GM12878 (cell line): Measurements from ENCODE around the gene IL1RAP. TPM values are rescaled to one million over a fixed set of nuclear protein-coding genes. Genes with fewer than 3 reads are reported as not detected.

Experiments
- ATAC-seq: fragments of 200-7000 bp; cut with Tn5 transposase; 3 replicates; pipeline ENCODE4 v1.9.1; 2020; ENCODE audit warnings: mild to moderate bottlenecking, moderate library complexity
- BruUV-seq: library from RNA; stranded (reverse); fragments of 400-500 nt; replicated peaks from 2 replicates; lab custom pipeline; 2021; lab: Mats Ljungman, UMichigan
- CTCF ChIA-PET: fragments of 300-600 bp; sonication (Branson Sonifier 250); formaldehyde crosslinking; extraction: SDS; loops from one replicate; lab custom pipeline; 2021; ENCODE audit warnings: inconsistent platforms; lab: Yijun Ruan, JAX
- POLR2A ChIA-PET: fragments of 350-600 bp; formaldehyde crosslinking; extraction: SDS; loops from one replicate; lab custom pipeline; 2021; ENCODE audit warnings: inconsistent platforms; lab: Charles Lee
- RAD21 ChIA-PET: fragments of 300-600 bp; sonication (Branson Sonifier 250); formaldehyde crosslinking; loops from one replicate; lab custom pipeline; 2023; ENCODE audit warnings: antibody characterized with exemption; ENCODE audit not compliant: unreplicated experiment; lab: Charles Lee
- SMC1A ChIA-PET: fragments of 300-600 bp; sonication (Branson Sonifier 250); formaldehyde crosslinking; loops from one replicate; lab custom pipeline; 2023; ENCODE audit not compliant: unreplicated experiment, uncharacterized antibody; lab: Charles Lee
- DNase-seq: peaks from one replicate; pipeline ENCODE4 v3.0.0-alpha.2; 2011; ENCODE audit warnings: low read depth, low spot score
- FAIRE-seq: peaks from 3 replicates; lab custom pipeline; 2011; peaks lifted over from hg19 to GRCh38; lab: Jason Lieb, UNC
- H2AFZ ChIP-seq: 2 replicates; pipeline ENCODE4 v1.6.0; 2011; ENCODE audit warnings: low read depth, low read length, control low read depth; ENCODE audit not compliant: control insufficient read depth
- H3K27ac ChIP-seq: 2 replicates; pipeline ENCODE4 v1.5.1; 2011; ENCODE audit warnings: control low read depth; ENCODE audit not compliant: control insufficient read depth, insufficient read depth
- H3K27me3 ChIP-seq, 2 experiments: replicated peaks in 1 of 2; 2 replicates each; pipeline versions ENCODE4 v1.6.0 to v1.6.1; 2011; ENCODE audit warnings: low read length in 1 of 2; ENCODE audit not compliant: control insufficient read depth in 2 of 2, insufficient read depth in 2 of 2
- H3K36me3 ChIP-seq, 2 experiments: 2 replicates each; pipeline ENCODE4 v1.5.1; 2011; ENCODE audit warnings: low read length in 1 of 2; ENCODE audit not compliant: control insufficient read depth in 2 of 2, insufficient read depth in 2 of 2
- H3K4me1 ChIP-seq: 2 replicates; pipeline ENCODE4 v1.6.1; 2011; ENCODE audit warnings: mild to moderate bottlenecking, low read length, moderate library complexity, mixed read lengths; ENCODE audit not compliant: control insufficient read depth, insufficient read depth
- H3K4me2 ChIP-seq: 2 replicates; pipeline ENCODE4 v1.6.0; 2011; ENCODE audit warnings: control low read depth; ENCODE audit not compliant: control insufficient read depth, insufficient read depth
- H3K4me3 ChIP-seq: fragments of 200-600 bp; sonication (generic); 2 replicates; pipeline ENCODE4 v1.5.1; 2016
- H3K79me2 ChIP-seq: 2 replicates; pipeline ENCODE4 v1.6.0; 2011; ENCODE audit warnings: low read length; ENCODE audit not compliant: control insufficient read depth, insufficient read depth
- H3K9ac ChIP-seq: 2 replicates; pipeline ENCODE4 v1.8.0; 2011; ENCODE audit warnings: low read length, control low read depth, mixed read lengths; ENCODE audit not compliant: control insufficient read depth, insufficient read depth
- H3K9me3 ChIP-seq: replicated peaks from 3 replicates; pipeline ENCODE4 v1.5.1; 2011; ENCODE audit warnings: mild to moderate bottlenecking, low read length; ENCODE audit not compliant: control insufficient read depth, insufficient read depth
- H4K20me1 ChIP-seq: 2 replicates; pipeline ENCODE4 v1.6.0; 2011; ENCODE audit not compliant: control insufficient read depth, insufficient read depth
- HDAC2 ChIP-seq: fragments of 200-600 bp; sonication (generic); IDR thresholded peaks from 2 replicates; pipeline ENCODE4 v1.6.1; 2017
- JUND ChIP-seq: IDR thresholded peaks from 2 replicates; pipeline ENCODE4 v1.6.1; 2012; ENCODE audit warnings: low read depth, mild to moderate bottlenecking, low read length, improper control_type of control experiment, moderate library complexity
- KLF5 ChIP-seq: fragments of 450-650 bp; IDR thresholded peaks from 2 replicates; pipeline ENCODE4 v1.6.1; 2014; ENCODE audit warnings: mild to moderate bottlenecking; ENCODE audit not compliant: partially characterized antibody
- NR2F1 ChIP-seq: fragments of 450-650 bp; conservative IDR thresholded peaks from 2 replicates; pipeline ENCODE4 v1.6.1; 2017; ENCODE audit warnings: mild to moderate bottlenecking
- RAD51 ChIP-seq: fragments of 450-650 bp; IDR thresholded peaks from 2 replicates; pipeline ENCODE4 v1.6.1; 2016; ENCODE audit warnings: moderate library complexity, mild to moderate bottlenecking, inconsistent platforms
- RB1 ChIP-seq: fragments of 450-650 bp; formaldehyde crosslinking; IDR thresholded peaks from 2 replicates; pipeline ENCODE4 v1.6.1; 2017; ENCODE audit warnings: mild to moderate bottlenecking, borderline replicate concordance
- RUNX3 ChIP-seq: IDR thresholded peaks from 2 replicates; pipeline ENCODE4 v1.6.1; 2012; ENCODE audit warnings: low read length, inconsistent platforms
- SMAD1 ChIP-seq: fragments of 450-650 bp; IDR thresholded peaks from 2 replicates; pipeline ENCODE4 v1.6.1; 2018; ENCODE audit warnings: mild to moderate bottlenecking, low read depth; ENCODE audit not compliant: partially characterized antibody
- SMARCA5 ChIP-seq: fragments of 450-650 bp; IDR thresholded peaks from 2 replicates; pipeline ENCODE4 v1.6.1; 2017; ENCODE audit warnings: mild to moderate bottlenecking
- SPI1 ChIP-seq: IDR thresholded peaks from 2 replicates; pipeline ENCODE4 v1.6.1; 2011; ENCODE audit warnings: low read depth, mild to moderate bottlenecking, low read length, moderate library complexity, borderline replicate concordance; ENCODE audit not compliant: insufficient read depth
- STAT3 ChIP-seq: IDR thresholded peaks from 2 replicates; pipeline ENCODE4 v1.6.1; 2011; ENCODE audit warnings: low read depth, low read length, improper control_type of control experiment
- TCF12 ChIP-seq: IDR thresholded peaks from 2 replicates; pipeline ENCODE4 v1.6.1; 2011; ENCODE audit warnings: low read depth, mild to moderate bottlenecking, low read length
- ZNF622 ChIP-seq: fragments of 450-650 bp; IDR thresholded peaks from 2 replicates; pipeline ENCODE4 v1.6.1; 2017; ENCODE audit warnings: mild to moderate bottlenecking, inconsistent platforms
- WGBS: methylation state at CpG from one replicate; pipeline ENCODE4 v1.1.6; 2016; ENCODE audit warnings: low lambda C conversion rate; ENCODE audit not compliant: insufficient replicate concordance, insufficient coverage; ENCODE audit errors: missing lambda C conversion rate; 5-methylcytosine and 5-hydroxymethylcytosine counted together
- in situ Hi-C: fragments of 300-500 bp; cut with MboI; formaldehyde crosslinking; loops from 9 replicates; pipeline ENCODE4 v1.14.3; 2018; ENCODE audit warnings: mixed read lengths
- intact Hi-C: fragments of 100-400 bp; cut with micrococcal nuclease; formaldehyde crosslinking; loops from one replicate; pipeline ENCODE4 v1.14.2; 2022; ENCODE audit not compliant: unreplicated experiment
- polyA plus RNA-seq, 11 experiments: library from polyadenylated mRNA; depleted of rRNA in 4 of 11; unstranded in 6 of 11; stranded (reverse) in 5 of 11; fragments of >200 nt; fragmentation: Nextera tagmentation in 4 of 11; fragmentation: Illumina TruSeq in 1 of 11; extraction: Ambion mirVana in 4 of 11; extraction: Trizol in 1 of 11; gene quantifications; 1 replicate in 1 of 11; 2 replicates in 10 of 11; pipeline versions ENCODE4 v1.2.1 to v1.2.3, GENCODE V29; 2011 to 2016; ENCODE audit warnings: inconsistent platforms in 2 of 11, missing spikeins in 2 of 11, low read depth in 1 of 11
- total RNA-seq, 4 experiments: library from RNA; depleted of rRNA in 3 of 4; stranded (reverse); fragments of >200 nt in 3 of 4; fragmentation: Illumina TruSeq in 1 of 4; extraction: Trizol in 1 of 4; gene quantifications; 2 replicates each; pipeline versions ENCODE4 v1.2.1 to v1.2.3, GENCODE V29; 2013 to 2021
- TF ChIP-seq, protein P1 (sequence below): IDR thresholded peaks from 2 replicates; pipeline ENCODE4 v1.6.1; 2012; ENCODE audit warnings: low read depth, low read length, improper control_type of control experiment
- TF ChIP-seq, protein P2 (sequence below): fragments of 450-650 bp; IDR thresholded peaks from 2 replicates; pipeline ENCODE4 v1.6.1; 2017; ENCODE audit warnings: borderline replicate concordance

IL1RAP gene
- total and polyA plus RNA-seq, 10 of the 15 experiments (the other 5 are each of a cell fraction or from before 2014, with no cell fraction given), result 0.17 to 1.0 (median 0.44) TPM; not detected in 1

DNA sequence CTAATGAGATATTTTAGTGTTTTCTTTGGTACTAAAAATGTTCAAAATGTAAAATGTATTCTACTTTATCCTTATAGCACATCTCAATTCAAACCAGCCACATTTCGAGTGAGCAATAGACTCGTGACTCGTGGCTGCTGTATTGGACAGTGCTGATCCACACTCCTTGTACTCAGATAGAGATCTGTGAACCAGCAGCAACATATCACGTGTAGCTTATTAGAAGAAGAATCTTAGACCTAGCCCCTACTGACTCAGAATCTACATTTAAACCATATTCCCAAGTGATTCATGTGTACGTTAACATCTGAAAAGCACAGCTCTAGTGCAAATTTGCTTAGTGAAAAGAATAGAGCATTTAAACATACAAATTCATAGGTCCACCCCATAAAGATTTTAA, 130.9 kb downstream of the IL1RAP start:
- Histone ChIP-seq H3K4me2 (no peak overlapping the region), H3K36me3 (no peaks in the 10 kb centered on the region), H3K9me3 (no peaks in the 10 kb centered on the region), H3K27me3 (no peaks in the 10 kb centered on the region), H3K9ac (no peak overlapping the region), H3K4me1 (no peaks in the 10 kb centered on the region), H3K27ac (no peak overlapping the region), H3K79me2 (no peaks in the 10 kb centered on the region), H2AFZ (no peak overlapping the region), H3K4me3 (no peak overlapping the region), H4K20me1 (no peaks in the 10 kb centered on the region)
- no peak for ATAC-seq
- WGBS, result 25% methylated on average over 5 of the region's 5 CpGs
- BruUV-seq, result no TSS peak
- SMC1A ChIA-PET, result no interaction called here
- in situ Hi-C loops, result no loop called here
- RAD21 ChIA-PET, result no interaction called here
- FAIRE-seq, result no peak
- POLR2A ChIA-PET, result no interaction called here
- TF ChIP-seq, protein P1, sequence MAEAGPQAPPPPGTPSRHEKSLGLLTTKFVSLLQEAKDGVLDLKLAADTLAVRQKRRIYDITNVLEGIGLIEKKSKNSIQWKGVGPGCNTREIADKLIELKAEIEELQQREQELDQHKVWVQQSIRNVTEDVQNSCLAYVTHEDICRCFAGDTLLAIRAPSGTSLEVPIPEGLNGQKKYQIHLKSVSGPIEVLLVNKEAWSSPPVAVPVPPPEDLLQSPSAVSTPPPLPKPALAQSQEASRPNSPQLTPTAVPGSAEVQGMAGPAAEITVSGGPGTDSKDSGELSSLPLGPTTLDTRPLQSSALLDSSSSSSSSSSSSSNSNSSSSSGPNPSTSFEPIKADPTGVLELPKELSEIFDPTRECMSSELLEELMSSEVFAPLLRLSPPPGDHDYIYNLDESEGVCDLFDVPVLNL, result no peak
- TF ChIP-seq, protein P2, sequence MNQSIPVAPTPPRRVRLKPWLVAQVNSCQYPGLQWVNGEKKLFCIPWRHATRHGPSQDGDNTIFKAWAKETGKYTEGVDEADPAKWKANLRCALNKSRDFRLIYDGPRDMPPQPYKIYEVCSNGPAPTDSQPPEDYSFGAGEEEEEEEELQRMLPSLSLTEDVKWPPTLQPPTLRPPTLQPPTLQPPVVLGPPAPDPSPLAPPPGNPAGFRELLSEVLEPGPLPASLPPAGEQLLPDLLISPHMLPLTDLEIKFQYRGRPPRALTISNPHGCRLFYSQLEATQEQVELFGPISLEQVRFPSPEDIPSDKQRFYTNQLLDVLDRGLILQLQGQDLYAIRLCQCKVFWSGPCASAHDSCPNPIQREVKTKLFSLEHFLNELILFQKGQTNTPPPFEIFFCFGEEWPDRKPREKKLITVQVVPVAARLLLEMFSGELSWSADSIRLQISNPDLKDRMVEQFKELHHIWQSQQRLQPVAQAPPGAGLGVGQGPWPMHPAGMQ, result no peak
- TF ChIP-seq SMARCA5, result no peak
- TF ChIP-seq SMAD1, result no peak
- no peak for TF ChIP-seq HDAC2
- no peak for TF ChIP-seq RUNX3
- TF ChIP-seq JUND, result no peak
- no peak for TF ChIP-seq RB1
- no peak for TF ChIP-seq STAT3
- TF ChIP-seq RAD51, result no peak
- TF ChIP-seq TCF12, result no peak
- TF ChIP-seq SPI1, result no peak
- TF ChIP-seq NR2F1, result no peak
- no peak for TF ChIP-seq ZNF622
- no peak for TF ChIP-seq KLF5
- intact Hi-C loops, result no loop called here
- CTCF ChIA-PET, result interaction anchor here (1.4 kb wide), 1 partner anchor 15 kb away, joined by 4 read pairs; no protein-coding TSS in a partner anchor
- DNase-seq, result no peak
